GM20000 (cell line): ENCODE measurements around the gene LGALS7B.
"Not testable (repeated sequence)": the region's sequence is repeated elsewhere in the genome, so short reads cannot be mapped to it uniquely, and the experiment has no call there.

Experiments
- DNase-seq: peaks from one replicate; pipeline ENCODE4 v3.0.0; 2012; ENCODE audit warnings: low spot score
- TF ChIP-seq, protein P1 (sequence below): IDR thresholded peaks from 2 replicates; pipeline ENCODE4 v1.5.1; 2012; ENCODE audit warnings: mild to moderate bottlenecking, control low read depth; ENCODE audit errors: extremely low read depth, missing control alignments

LGALS7B gene

DNA sequence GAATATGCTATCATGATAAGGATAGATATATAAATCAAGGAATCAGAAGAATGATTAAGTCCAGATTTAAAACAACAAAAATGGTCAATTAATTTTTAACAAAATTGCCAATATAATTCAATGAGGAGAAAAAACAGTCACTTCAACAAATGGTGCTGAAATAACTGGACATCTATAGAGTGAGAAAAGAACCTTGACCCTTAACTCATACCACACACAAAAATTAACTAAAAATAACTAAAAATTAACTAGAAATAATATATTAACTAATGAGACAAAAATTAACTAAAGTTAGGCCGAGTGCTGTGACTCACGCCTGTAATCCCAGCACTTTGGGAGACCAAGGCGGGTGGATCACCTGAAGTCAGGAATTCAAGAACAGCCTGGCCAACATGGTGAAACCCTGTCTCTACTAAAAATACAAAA lies 25.2 kb upstream of the LGALS7B start:
- TF ChIP-seq, protein P1, sequence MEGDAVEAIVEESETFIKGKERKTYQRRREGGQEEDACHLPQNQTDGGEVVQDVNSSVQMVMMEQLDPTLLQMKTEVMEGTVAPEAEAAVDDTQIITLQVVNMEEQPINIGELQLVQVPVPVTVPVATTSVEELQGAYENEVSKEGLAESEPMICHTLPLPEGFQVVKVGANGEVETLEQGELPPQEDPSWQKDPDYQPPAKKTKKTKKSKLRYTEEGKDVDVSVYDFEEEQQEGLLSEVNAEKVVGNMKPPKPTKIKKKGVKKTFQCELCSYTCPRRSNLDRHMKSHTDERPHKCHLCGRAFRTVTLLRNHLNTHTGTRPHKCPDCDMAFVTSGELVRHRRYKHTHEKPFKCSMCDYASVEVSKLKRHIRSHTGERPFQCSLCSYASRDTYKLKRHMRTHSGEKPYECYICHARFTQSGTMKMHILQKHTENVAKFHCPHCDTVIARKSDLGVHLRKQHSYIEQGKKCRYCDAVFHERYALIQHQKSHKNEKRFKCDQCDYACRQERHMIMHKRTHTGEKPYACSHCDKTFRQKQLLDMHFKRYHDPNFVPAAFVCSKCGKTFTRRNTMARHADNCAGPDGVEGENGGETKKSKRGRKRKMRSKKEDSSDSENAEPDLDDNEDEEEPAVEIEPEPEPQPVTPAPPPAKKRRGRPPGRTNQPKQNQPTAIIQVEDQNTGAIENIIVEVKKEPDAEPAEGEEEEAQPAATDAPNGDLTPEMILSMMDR: no peak
- no peak for DNase-seq

DNA sequence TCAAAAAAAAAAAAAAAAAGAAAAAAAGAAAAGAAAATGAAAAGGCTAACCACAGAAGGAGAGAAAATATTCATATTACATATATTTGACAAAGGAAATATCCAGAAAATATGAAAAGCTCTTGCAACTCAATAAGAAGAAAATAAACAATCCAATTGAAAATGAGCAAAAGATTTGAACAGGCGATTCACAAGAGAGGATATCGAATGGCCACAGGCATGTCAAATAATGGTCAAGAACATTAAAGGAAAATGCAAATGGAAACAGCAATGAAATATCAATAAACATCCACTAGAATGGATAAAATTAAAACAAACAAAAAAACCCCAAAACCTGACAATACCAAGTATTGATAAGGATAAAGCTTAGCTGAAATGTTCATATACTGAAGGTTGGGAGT lies 23.8 kb upstream of the LGALS7B start:
- DNase-seq: no peak
- TF ChIP-seq, protein P1: no peak

DNA sequence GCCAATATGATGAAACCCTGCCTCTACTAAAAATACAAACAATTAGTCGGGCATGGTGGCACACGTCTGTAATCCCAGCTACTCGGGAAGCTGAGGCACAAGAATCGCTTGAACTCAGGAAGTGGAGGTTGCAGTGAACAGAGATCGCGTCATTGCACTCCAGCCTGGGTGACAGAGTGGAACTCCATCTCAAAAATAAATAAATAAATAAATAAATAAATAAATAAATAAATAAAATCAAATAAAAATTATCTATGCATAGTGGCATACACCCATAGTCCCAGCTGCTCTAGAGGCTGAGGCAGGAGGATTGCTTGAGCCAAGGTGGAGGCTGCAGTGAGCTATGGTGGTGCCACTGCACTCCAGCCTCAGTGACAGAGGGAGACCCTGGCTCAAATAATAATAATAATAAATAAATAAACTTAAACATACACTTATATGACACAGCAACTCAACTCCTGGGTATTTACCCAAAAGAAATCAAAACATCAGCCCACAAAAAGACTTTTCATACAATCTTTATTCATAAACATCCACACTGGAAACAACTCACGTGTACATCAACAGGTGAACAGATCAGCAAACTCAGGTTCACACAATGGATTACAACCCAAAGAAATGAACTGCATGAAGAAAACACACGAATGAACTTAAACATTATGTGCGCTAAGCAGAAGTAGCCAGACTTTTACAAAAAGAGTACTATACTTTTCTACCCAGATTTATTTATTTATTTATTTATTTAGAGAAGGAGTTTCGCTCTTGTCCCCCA lies 22.5 kb upstream of the LGALS7B start:
- TF ChIP-seq, protein P1: no peak
- no peak for DNase-seq

DNA sequence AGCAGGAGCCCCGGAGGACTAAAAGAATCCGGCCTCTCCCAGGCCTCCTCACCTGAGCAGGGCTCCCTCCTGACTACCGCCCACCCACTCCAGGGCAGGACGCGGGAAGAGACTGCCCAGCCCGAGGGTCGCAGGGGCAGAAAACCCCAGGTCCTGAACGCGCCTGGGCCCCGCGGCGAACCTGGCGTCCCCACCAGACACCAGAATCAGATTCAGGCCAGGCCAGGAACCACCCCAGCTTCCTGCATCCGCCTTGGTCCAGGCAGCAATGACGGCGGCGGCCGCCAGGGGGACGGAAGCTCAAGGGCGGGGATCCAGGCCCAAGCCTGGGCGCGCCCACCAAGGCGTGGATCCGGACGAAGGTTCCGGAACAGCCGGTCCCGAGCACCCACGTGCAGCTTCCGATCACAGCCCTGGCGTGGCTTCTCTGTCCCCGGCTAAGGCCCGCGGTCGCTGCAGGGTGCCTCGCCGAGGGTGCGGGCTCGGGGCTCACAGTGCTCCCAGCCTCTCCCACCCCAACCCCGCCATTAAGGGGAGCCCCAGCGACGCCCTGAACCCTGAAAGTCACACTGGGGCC lies 19.3 kb upstream of the LGALS7B start:
- TF ChIP-seq, protein P1: peak; percentile 81
- DNase-seq: peak; percentile 93

- DNase-seq: not testable (repeated sequence)
Observed at GRCh38 chr19:38770228-38770948, 18.6 kb upstream of the LGALS7B start.

DNA sequence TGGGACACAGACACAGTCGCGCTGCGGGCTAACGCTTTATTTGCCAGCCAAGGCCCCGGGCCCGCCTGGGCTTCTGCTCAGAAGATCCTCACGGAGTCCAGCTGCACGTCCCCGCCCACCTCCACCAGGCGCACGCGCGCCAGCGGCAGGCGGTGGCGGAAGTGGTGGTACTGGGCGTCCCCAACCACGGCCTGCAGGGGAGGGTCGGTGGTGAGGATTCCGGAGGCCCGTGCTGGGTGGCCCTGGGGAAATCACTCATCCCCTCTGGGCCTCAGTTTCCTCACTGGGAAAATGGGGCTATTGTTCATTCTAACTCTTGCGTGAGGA lies 18.1 kb upstream of the LGALS7B start:
- not testable (repeated sequence) for DNase-seq

DNA sequence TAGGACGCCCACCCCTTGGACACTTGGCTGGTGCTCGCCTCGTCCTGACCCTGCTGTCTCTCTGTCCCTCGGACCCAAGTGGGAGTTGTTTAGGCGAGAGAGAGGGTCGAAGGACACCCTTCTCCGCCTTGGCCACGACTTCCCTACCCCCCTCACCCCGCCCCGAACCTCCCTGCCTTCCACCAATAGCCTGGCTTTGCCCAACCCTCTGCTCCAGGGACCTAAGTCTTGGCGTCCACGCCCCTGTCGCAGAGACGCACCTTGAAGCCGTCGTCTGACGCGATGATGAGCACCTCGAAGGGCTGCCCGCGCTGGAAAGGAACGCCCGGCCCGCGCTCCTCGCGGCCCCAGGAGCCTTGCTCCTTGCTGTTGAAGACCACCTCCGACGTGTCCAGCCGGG lies 17.4 kb upstream of the LGALS7B start:
- DNase-seq: not testable (repeated sequence)

GRCh38 chr19:38773469-38774177 lies 15.4 kb upstream of the LGALS7B start, which contains the start of gene LGALS7:
Gene LGALS7 (minus strand): TSS chr19:38773517. CDS start chr19:38773492, 25 bp downstream.
- TF ChIP-seq, protein P1: no peak
- DNase-seq: no peak
